Endothelial cell of umbilical vein (primary cell): ENCODE measurements around the gene AUH.

ENCODE experiments used
- CTCF ChIP-seq, 2 donors: IDR thresholded peaks; 1 replicate in 1 of 2; 2 replicates in 1 of 2; pipeline ENCODE4 v1.5.1; 2011; ENCODE audit warnings: low read length in 2 of 2, mild to moderate bottlenecking in 2 of 2, moderate library complexity in 2 of 2, control low read depth in 1 of 2, inconsistent platforms in 1 of 2, low read depth in 1 of 2; ENCODE audit not compliant: insufficient read depth in 1 of 2; ENCODE audit errors: extremely low read depth in 1 of 2
- FOS ChIP-seq: IDR thresholded peaks from 2 replicates; pipeline ENCODE4 v1.6.1; 2011; ENCODE audit warnings: mild to moderate bottlenecking, low read length, moderate library complexity, borderline replicate concordance; ENCODE audit not compliant: insufficient read depth
- MAX ChIP-seq: IDR thresholded peaks from 2 replicates; pipeline ENCODE4 v1.6.1; 2011; ENCODE audit not compliant: insufficient read depth, insufficient read length
- POLR2AphosphoS5 ChIP-seq: IDR thresholded peaks from 2 replicates; pipeline ENCODE4 v1.6.1; 2012; ENCODE audit warnings: low read depth, mild to moderate bottlenecking, control low read depth, low read length, moderate library complexity; ENCODE audit not compliant: insufficient read depth

GRCh38 chr9:91333551-91333950 lies 28.2 kb downstream of the AUH start:
- TF ChIP-seq CTCF (IDR thresholded peaks at IDR 0.05; ENCODE audit: extremely low read depth in 1 of 2, insufficient read depth in 1 of 2, low read depth in 1 of 2, low read length in 2 of 2): no peak
- TF ChIP-seq MAX: no peak
- no peak for TF ChIP-seq POLR2AphosphoS5
- TF ChIP-seq FOS: no peak
